Activated CD8-positive, alpha-beta T cell treated with anti-CD3 and anti-CD28 coated beads, Interleukin-2, amount 10 ng/mL, durations not matched to agents 7 days and 5 days (primary cell): ENCODE measurements around the gene CPNE7. TPM values are rescaled to one million over a fixed set of nuclear protein-coding genes. Genes with fewer than 3 reads are reported as not detected.
A peak's percentile ranks its signal among the peaks of the same experiment; 100 is the strongest.
"Not testable (repeated sequence)": the region's sequence is repeated elsewhere in the genome, so short reads cannot be mapped to it uniquely, and the experiment has no call there.

Source experiments
- ATAC-seq: fragments of 150-1000 bp; cut with Tn5 transposase; one replicate; pipeline ENCODE4 v1.10.0; 2021; ENCODE audit warnings: moderate library complexity
- CTCF ChIA-PET: fragments of 350-600 bp; sonication (Branson Sonifier 250); formaldehyde crosslinking; loops from one replicate; lab custom pipeline; 2021; ENCODE audit warnings: antibody characterized with exemption; lab: Charles Lee
- POLR2A ChIA-PET: fragments of 350-600 bp; sonication (Branson Sonifier 250); formaldehyde crosslinking; loops from one replicate; lab custom pipeline; 2021; ENCODE audit warnings: antibody characterized with exemption; lab: Charles Lee
- DNase-seq: peaks from one replicate; pipeline ENCODE4 v3.0.0-alpha.2; 2020
- H3K27ac Mint-ChIP-seq: one replicate; pipeline ENCODE4 v1.8.0; 2021; ENCODE audit warnings: mild to moderate bottlenecking, mixed read lengths
- H3K27me3 Mint-ChIP-seq: one replicate; pipeline ENCODE4 v1.8.0; 2021; ENCODE audit warnings: low read depth, mixed read lengths
- H3K36me3 Mint-ChIP-seq: one replicate; pipeline ENCODE4 v1.8.0; 2021; ENCODE audit warnings: low read depth, mixed read lengths
- H3K4me1 Mint-ChIP-seq: one replicate; pipeline ENCODE4 v1.8.0; 2021; ENCODE audit warnings: low read depth, mixed read lengths
- H3K4me3 Mint-ChIP-seq: one replicate; pipeline ENCODE4 v1.8.0; 2021; ENCODE audit warnings: mild to moderate bottlenecking, mixed read lengths
- H3K9me3 Mint-ChIP-seq: one replicate; pipeline ENCODE4 v1.8.0; 2022; ENCODE audit warnings: mixed read lengths; ENCODE audit not compliant: insufficient read depth
- total RNA-seq, 2 experiments: library from RNA; stranded (reverse); gene quantifications; one replicate each; pipeline ENCODE4 v1.2.3, GENCODE V29; 2021

The CPNE7 gene
- total RNA-seq, 2 experiments from 2014 or later: 1.1 to 1.8 TPM

- Mint-ChIP-seq H3K27ac (no peak overlapping the region), H3K9me3 (no peaks in the 10 kb centered on the region), H3K4me1 (peaks cover 1% of the 10 kb centered on the region), H3K4me3 (no peak overlapping the region), H3K27me3 (peaks cover 5% of the 10 kb centered on the region), H3K36me3 (no peaks in the 10 kb centered on the region)
- CTCF ChIA-PET: interaction anchor here (1.0 kb wide), 1 partner anchor 119 kb away, joined by 3 read pairs; no protein-coding TSS in a partner anchor
- POLR2A ChIA-PET: interaction anchor here (0.5 kb wide), 1 partner anchor 232 kb away, joined by 3 read pairs; no protein-coding TSS in a partner anchor
- no peak for ATAC-seq
- no peak for DNase-seq
Measured at GRCh38 chr16:89581861-89582563, 6.5 kb downstream of the CPNE7 start.

GRCh38 chr16:89582614-89583196 is 7.1 kb downstream of the CPNE7 start:
- Mint-ChIP-seq H3K27ac (no peak overlapping the region), H3K27me3 (peaks cover 2% of the 10 kb centered on the region), H3K36me3 (no peaks in the 10 kb centered on the region), H3K4me3 (no peak overlapping the region), H3K9me3 (no peaks in the 10 kb centered on the region), H3K4me1 (no peaks in the 10 kb centered on the region)
- DNase-seq: no peak
- CTCF ChIA-PET: no interaction called here
- POLR2A ChIA-PET: no interaction called here
- no peak for ATAC-seq

GRCh38 chr16:89583197-89583894 is 7.8 kb downstream of the CPNE7 start:
- DNase-seq: no peak
- ChIA-PET POLR2A (interaction anchor here (1.0 kb wide), 1 partner anchor 22 kb away, joined by 3 read pairs; no protein-coding TSS in a partner anchor), CTCF (no interaction called here)
- peaks cover under 1% of the 10 kb centered on the region for H3K27me3 Mint-ChIP-seq
- H3K36me3 Mint-ChIP-seq: no peaks in the 10 kb centered on the region
- H3K9me3 Mint-ChIP-seq: no peaks in the 10 kb centered on the region
- ATAC-seq: no peak
- H3K27ac Mint-ChIP-seq: no peak overlapping the region
- H3K4me3 Mint-ChIP-seq: no peak overlapping the region
- no peaks in the 10 kb centered on the region for H3K4me1 Mint-ChIP-seq

GRCh38 chr16:89583895-89584644 is 8.5 kb downstream of the CPNE7 start:
- no peaks in the 10 kb centered on the region for H3K27me3 Mint-ChIP-seq
- no peaks in the 10 kb centered on the region for H3K4me1 Mint-ChIP-seq
- H3K9me3 Mint-ChIP-seq: no peaks in the 10 kb centered on the region
- CTCF ChIA-PET: no interaction called here
- DNase-seq (no peak), ATAC-seq (no peak)
- no peaks in the 10 kb centered on the region for H3K36me3 Mint-ChIP-seq
- no peak overlapping the region for H3K27ac Mint-ChIP-seq
- POLR2A ChIA-PET: interaction anchor here (0.6 to 1.0 kb wide), 2 partner anchors 15 to 22 kb away, joined by 3 read pairs; no protein-coding TSS in a partner anchor
- H3K4me3 Mint-ChIP-seq: no peak overlapping the region

- ChIA-PET POLR2A (no interaction called here), CTCF (no interaction called here)
- no peaks in the 10 kb centered on the region for H3K27me3 Mint-ChIP-seq
- no peak overlapping the region for H3K27ac Mint-ChIP-seq
- no peaks in the 10 kb centered on the region for H3K4me1 Mint-ChIP-seq
- no peaks in the 10 kb centered on the region for H3K9me3 Mint-ChIP-seq
- no peak overlapping the region for H3K4me3 Mint-ChIP-seq
- DNase-seq (no peak), ATAC-seq (no peak)
- H3K36me3 Mint-ChIP-seq: no peaks in the 10 kb centered on the region
Measured at GRCh38 chr16:89584768-89585549, 9.4 kb downstream of the CPNE7 start.

GRCh38 chr16:89586218-89586617 is 10.7 kb downstream of the CPNE7 start:
- ATAC-seq: no peak
- CTCF ChIA-PET: no interaction called here

GRCh38 chr16:89586853-89587252 is 11.3 kb downstream of the CPNE7 start:
- no peak for DNase-seq
- Mint-ChIP-seq H3K27ac (no peak overlapping the region), H3K36me3 (no peaks in the 10 kb centered on the region), H3K9me3 (no peaks in the 10 kb centered on the region), H3K4me1 (no peaks in the 10 kb centered on the region), H3K27me3 (no peaks in the 10 kb centered on the region), H3K4me3 (no peak overlapping the region)
- ChIA-PET CTCF (no interaction called here), POLR2A (no interaction called here)
- peak; percentile 23 for ATAC-seq

More at GRCh38 chr16:89586218-89586617, 10.7 kb downstream of the CPNE7 start:
- H3K27ac Mint-ChIP-seq: no peak overlapping the region
- H3K4me1 Mint-ChIP-seq: no peaks in the 10 kb centered on the region
- H3K9me3 Mint-ChIP-seq: no peaks in the 10 kb centered on the region
- POLR2A ChIA-PET: no interaction called here
- H3K36me3 Mint-ChIP-seq: no peaks in the 10 kb centered on the region
- no peak overlapping the region for H3K4me3 Mint-ChIP-seq
- no peaks in the 10 kb centered on the region for H3K27me3 Mint-ChIP-seq
- DNase-seq: no peak

- H3K9me3 Mint-ChIP-seq, H3K4me1 Mint-ChIP-seq, CTCF ChIA-PET, H3K36me3 Mint-ChIP-seq, POLR2A ChIA-PET, H3K4me3 Mint-ChIP-seq, H3K27ac Mint-ChIP-seq, ATAC-seq, H3K27me3 Mint-ChIP-seq, DNase-seq: not testable (repeated sequence)
Measured at GRCh38 chr16:89587676-89588075, 12.1 kb downstream of the CPNE7 start.

GRCh38 chr16:89588413-89589109 is 13.0 kb downstream of the CPNE7 start:
- no peak overlapping the region for H3K27ac Mint-ChIP-seq
- peaks cover 4% of the 10 kb centered on the region for H3K4me1 Mint-ChIP-seq
- ChIA-PET POLR2A (no interaction called here), CTCF (no interaction called here)
- DNase-seq: no peak
- no peaks in the 10 kb centered on the region for H3K36me3 Mint-ChIP-seq
- H3K4me3 Mint-ChIP-seq: no peak overlapping the region
- ATAC-seq: no peak
- H3K9me3 Mint-ChIP-seq: no peaks in the 10 kb centered on the region
- no peaks in the 10 kb centered on the region for H3K27me3 Mint-ChIP-seq

- ChIA-PET CTCF (no interaction called here), POLR2A (no interaction called here)
- H3K9me3 Mint-ChIP-seq: no peaks in the 10 kb centered on the region
- DNase-seq (no peak), ATAC-seq (no peak)
- H3K27me3 Mint-ChIP-seq: no peaks in the 10 kb centered on the region
- no peak overlapping the region for H3K27ac Mint-ChIP-seq
- H3K4me3 Mint-ChIP-seq: no peak overlapping the region
- H3K36me3 Mint-ChIP-seq: no peaks in the 10 kb centered on the region
- peaks cover 12% of the 10 kb centered on the region for H3K4me1 Mint-ChIP-seq
Measured at GRCh38 chr16:89589241-89589926, 13.8 kb downstream of the CPNE7 start.
